Lung (tissue), 12 donors: Measurements from ENCODE around the gene SNAP91. TPM values are rescaled to one million over a fixed set of nuclear protein-coding genes. Genes with fewer than 3 reads are reported as not detected.
A peak's percentile ranks its signal among the peaks of the same experiment; 100 is the strongest.

Source experiments
- ATAC-seq: fragments of 200-7000 bp; cut with Tn5 transposase; one replicate; pipeline ENCODE4 v1.9.1; 2020; ENCODE audit warnings: moderate number of reproducible peaks; ENCODE audit not compliant: insufficient read depth, low FRiP score
- DNase-seq, 3 donors: peaks; one replicate each; pipeline ENCODE4 v3.0.0-alpha.2; 2013 to 2017
- H3K27ac ChIP-seq, 2 donors: one replicate each; pipeline ENCODE4 v1.5.1; 2013; ENCODE audit warnings: mild to moderate bottlenecking in 2 of 2, moderate library complexity in 2 of 2, control low read depth in 1 of 2, inconsistent platforms in 1 of 2, low read depth in 1 of 2, low read length in 1 of 2
- H3K27me3 ChIP-seq, 3 donors: one replicate each; pipeline ENCODE4 v1.5.1; 2013; ENCODE audit warnings: low read length in 2 of 3; ENCODE audit not compliant: control insufficient read depth in 3 of 3, insufficient read depth in 3 of 3
- H3K36me3 ChIP-seq, 4 donors: one replicate each; pipeline ENCODE4 v1.5.1; 2013; ENCODE audit warnings: low read length in 4 of 4, mild to moderate bottlenecking in 1 of 4, moderate library complexity in 1 of 4; ENCODE audit not compliant: control insufficient read depth in 4 of 4, insufficient read depth in 4 of 4
- H3K4me1 ChIP-seq, 5 donors: one replicate each; pipeline ENCODE4 v1.5.1; 2013; ENCODE audit warnings: low read length in 5 of 5, mild to moderate bottlenecking in 2 of 5, moderate library complexity in 1 of 5; ENCODE audit not compliant: control insufficient read depth in 5 of 5, insufficient read depth in 5 of 5
- H3K4me3 ChIP-seq: one replicate; pipeline ENCODE4 v1.5.1; 2013; ENCODE audit warnings: mild to moderate bottlenecking, control low read depth, moderate library complexity
- H3K9ac ChIP-seq, 2 donors: one replicate each; pipeline ENCODE4 v1.5.1; 2013; ENCODE audit warnings: low read length in 2 of 2, control low read depth in 1 of 2; ENCODE audit not compliant: insufficient read depth in 1 of 2
- H3K9me3 ChIP-seq, 4 donors: one replicate each; pipeline ENCODE4 v1.5.1; 2013; ENCODE audit warnings: low read length in 3 of 4, mild to moderate bottlenecking in 1 of 4, moderate library complexity in 1 of 4; ENCODE audit not compliant: control insufficient read depth in 4 of 4, insufficient read depth in 3 of 4
- CTCF ChIP-seq: IDR thresholded peaks from 2 replicates; pipeline ENCODE4 v1.5.1; 2012; ENCODE audit warnings: mild to moderate bottlenecking; ENCODE audit errors: control extremely low read depth, extremely low read depth
- WGBS, 2 donors: extraction: QIAGEN DNeasy Blood & Tissue Kit; methylation state at CpG; one replicate each; pipeline ENCODE4 v1.1.7; 2013; 5-methylcytosine and 5-hydroxymethylcytosine counted together
- polyA plus RNA-seq, 2 donors: library from polyadenylated mRNA; stranded (reverse); fragments of 200-250 nt; gene quantifications; one replicate each; pipeline ENCODE4 v1.2.1, GENCODE V29; 2013
- total RNA-seq, 2 donors: library from RNA; depleted of rRNA in 1 of 2; stranded (reverse); fragments of >200 nt in 1 of 2; gene quantifications; one replicate each; pipeline ENCODE4 v1.2.1, GENCODE V29; 2014 to 2021
- donor health status: control.
- donor health status: control.
- donor health status: Bipolar disorder and iron deficiency.
- donor health status: healthy.
- donor health status: DM: yes; HTN: yes; CAD: no.

SNAP91 gene
- total and polyA plus RNA-seq, 4 donors, result 0.02 to 2.9 TPM; not detected in 2

- DNase-seq (peak in 2 of 3 donors; percentile 17 to 29), ATAC-seq (no peak)
- Histone ChIP-seq H3K4me1 (peaks cover 0 to 9% (median 0%) of the 10 kb centered on the region in 5 donors), H3K9me3 (no peaks in the 10 kb centered on the region), H3K27me3 (no peaks in the 10 kb centered on the region), H3K27ac (no peak overlapping the region), H3K36me3 (peaks cover 0 to 4% (median 0%) of the 10 kb centered on the region in 4 donors), H3K4me3 (no peak overlapping the region), H3K9ac (no peak overlapping the region)
- 73 to 75% methylated on average over 4 of the region's 4 CpGs for WGBS, 2 donors
- no peak for TF ChIP-seq CTCF
Observed at GRCh38 chr6:83518816-83519480, 190.0 kb downstream of the SNAP91 start.

- WGBS, 2 donors, result 76 to 89% methylated on average over 1 of the region's 1 CpG
- DNase-seq, result no peak
Observed at GRCh38 chr6:83517500-83517899, 191.4 kb downstream of the SNAP91 start.

GRCh38 chr6:83514866-83515466 lies 193.9 kb downstream of the SNAP91 start:
- peak; percentile 32 to 85 (median 78) for DNase-seq
- H3K36me3 ChIP-seq, result no peaks in the 10 kb centered on the region
- WGBS, 2 donors, result 20 to 38% methylated on average over 4 of the region's 4 CpGs
- no peak for ATAC-seq
- no peak overlapping the region for H3K27ac ChIP-seq
- no peak overlapping the region for H3K4me3 ChIP-seq
- peaks cover 0 to 33% (median 0%) of the 10 kb centered on the region in 5 donors for H3K4me1 ChIP-seq
- peak; percentile 62 for TF ChIP-seq CTCF
- no peaks in the 10 kb centered on the region for H3K27me3 ChIP-seq
- H3K9ac ChIP-seq, result no peak overlapping the region
- H3K9me3 ChIP-seq, result no peaks in the 10 kb centered on the region

More at GRCh38 chr6:83517500-83517899, 191.4 kb downstream of the SNAP91 start:
- H3K9me3 ChIP-seq, result no peaks in the 10 kb centered on the region
- no peak for ATAC-seq
- no peak overlapping the region for H3K9ac ChIP-seq
- H3K4me1 ChIP-seq, result peaks cover 0 to 17% (median 0%) of the 10 kb centered on the region in 5 donors
- no peaks in the 10 kb centered on the region for H3K36me3 ChIP-seq
- no peak overlapping the region for H3K27ac ChIP-seq
- H3K27me3 ChIP-seq, result no peaks in the 10 kb centered on the region
- TF ChIP-seq CTCF, result no peak
- H3K4me3 ChIP-seq, result no peak overlapping the region
